Mononuclear cell (primary cell): ENCODE results near the gene SYT15B. TPM values are rescaled to one million over a fixed set of nuclear protein-coding genes. Genes with fewer than 3 reads are reported as not detected.
"Not testable (repeated sequence)": the region's sequence is repeated elsewhere in the genome, so short reads cannot be mapped to it uniquely, and the experiment has no call there.

Experiments
- H3K27me3 ChIP-seq: 2 replicates; pipeline ENCODE4 v1.6.0; 2011; ENCODE audit warnings: low read length, control low read depth; ENCODE audit not compliant: insufficient read depth
- H3K4me1 ChIP-seq: 2 replicates; pipeline ENCODE4 v1.5.1; 2011; ENCODE audit warnings: mild to moderate bottlenecking, low read length, control low read depth; ENCODE audit not compliant: insufficient read depth
- H3K4me3 ChIP-seq: 2 replicates; pipeline ENCODE4 v1.5.1; 2011; ENCODE audit warnings: mild to moderate bottlenecking, low read length, moderate library complexity
- H3K9me3 ChIP-seq: 2 replicates; pipeline ENCODE4 v1.5.1; 2011; ENCODE audit warnings: low read depth, mild to moderate bottlenecking, control low read depth, low read length
- total RNA-seq: library from RNA; depleted of rRNA; stranded (reverse); fragments of >200 nt; gene quantifications from one replicate; pipeline ENCODE4 v1.2.3, GENCODE V29; 2012

Gene SYT15B
- total RNA-seq, 1 donor = 0.10 TPM

GRCh38 chr10:47746780-47747376 is 16.5 kb downstream of the SYT15B start:
- not testable (repeated sequence) for H3K4me1 ChIP-seq, H3K9me3 ChIP-seq, H3K27me3 ChIP-seq, H3K4me3 ChIP-seq

- not testable (repeated sequence) for H3K4me1 ChIP-seq, H3K4me3 ChIP-seq, H3K27me3 ChIP-seq, H3K9me3 ChIP-seq
These were observed 18.5 kb downstream of the SYT15B start for GRCh38 chr10:47744881-47745280.

GRCh38 chr10:47743611-47744550 is 19.5 kb downstream of the SYT15B start:
- H3K9me3 ChIP-seq, H3K27me3 ChIP-seq, H3K4me3 ChIP-seq, H3K4me1 ChIP-seq: not testable (repeated sequence)

- H3K27me3 ChIP-seq, H3K9me3 ChIP-seq, H3K4me3 ChIP-seq, H3K4me1 ChIP-seq: not testable (repeated sequence)
These were observed 22.5 kb downstream of the SYT15B start for GRCh38 chr10:47740868-47741267.

GRCh38 chr10:47730911-47731310 is 32.5 kb downstream of the SYT15B start:
- not testable (repeated sequence) for H3K27me3 ChIP-seq, H3K4me3 ChIP-seq, H3K4me1 ChIP-seq

GRCh38 chr10:47725740-47726139 is 37.7 kb downstream of the SYT15B start:
- not testable (repeated sequence) for H3K4me1 ChIP-seq, H3K27me3 ChIP-seq, H3K4me3 ChIP-seq, H3K9me3 ChIP-seq

More at GRCh38 chr10:47730911-47731310, 32.5 kb downstream of the SYT15B start:
- H3K9me3 ChIP-seq = not testable (repeated sequence)

GRCh38 chr10:47725047-47725446 is 38.3 kb downstream of the SYT15B start:
- H3K9me3 ChIP-seq, H3K27me3 ChIP-seq, H3K4me1 ChIP-seq, H3K4me3 ChIP-seq: not testable (repeated sequence)

- not testable (repeated sequence) for H3K9me3 ChIP-seq, H3K4me1 ChIP-seq, H3K4me3 ChIP-seq, H3K27me3 ChIP-seq
These were observed 39.3 kb downstream of the SYT15B start for GRCh38 chr10:47724119-47724518.

- H3K27me3 ChIP-seq, H3K4me1 ChIP-seq: not testable (repeated sequence)
These were observed 40.0 kb downstream of the SYT15B start for GRCh38 chr10:47723362-47723761.

GRCh38 chr10:47717011-47717769 is 46.2 kb downstream of the SYT15B start:
- H3K27me3 ChIP-seq, H3K4me1 ChIP-seq, H3K4me3 ChIP-seq, H3K9me3 ChIP-seq: not testable (repeated sequence)

More at GRCh38 chr10:47723362-47723761, 40.0 kb downstream of the SYT15B start:
- not testable (repeated sequence) for H3K4me3 ChIP-seq, H3K9me3 ChIP-seq

Other genes starting within 250 kb of the SYT15B start
- 10.6 TPM for gene AGAP9, start 240.0 kb downstream of the SYT15B start, total RNA-seq
- not detected for gene NPY4R2, start 155.1 kb upstream of the SYT15B start, total RNA-seq
- gene FAM25C, start 236.2 kb upstream of the SYT15B start, total RNA-seq = not detected